ENCODE results near the gene USP36.

Gene USP36

GRCh38 chr17:78804777-78805176 lies 35.8 kb downstream of the USP36 start:
- H3K27me3 ChIP-seq (ENCODE audit: low read length) = no peaks in the 10 kb centered on the region
- H3K9ac ChIP-seq (ENCODE audit: low read length) = no peak overlapping the region
- H3K9me3 ChIP-seq (ENCODE audit: insufficient read depth, low read length) = no peaks in the 10 kb centered on the region
- no peaks in the 10 kb centered on the region for H3K9me2 ChIP-seq (replicated peaks; ENCODE audit: insufficient read depth, low read length)
- peaks cover 9% of the 10 kb centered on the region; the same call in 1 of the 2 replicates for H3K36me3 ChIP-seq (ENCODE audit: low read length)
- no peaks in the 10 kb centered on the region for H4K20me1 ChIP-seq (ENCODE audit: low read depth, low read length)
- H3K4me3 ChIP-seq (ENCODE audit: insufficient read depth, low read length, poor library complexity, severe bottlenecking) = no peak overlapping the region
- H3K79me2 ChIP-seq (ENCODE audit: insufficient read depth, low read length) = no peaks in the 10 kb centered on the region
- no peak overlapping the region for H3K27ac ChIP-seq (ENCODE audit: low read depth, low read length)
- H3K4me2 ChIP-seq (ENCODE audit: low read depth, low read length, poor library complexity, severe bottlenecking) = no peak overlapping the region
- H2AFZ ChIP-seq (ENCODE audit: low read depth, low read length, severe bottlenecking) = no peak overlapping the region
- H3F3A ChIP-seq (ENCODE audit: insufficient read depth) = no peaks in the 10 kb centered on the region
- TF ChIP-seq EZH2phosphoT487 (conservative IDR thresholded peaks at IDR 0.05; ENCODE audit: low read length) = no peak
- no peak for TF ChIP-seq CTCF (IDR thresholded peaks at IDR 0.05; ENCODE audit: insufficient read depth, low read length, poor library complexity, severe bottlenecking)

DNA sequence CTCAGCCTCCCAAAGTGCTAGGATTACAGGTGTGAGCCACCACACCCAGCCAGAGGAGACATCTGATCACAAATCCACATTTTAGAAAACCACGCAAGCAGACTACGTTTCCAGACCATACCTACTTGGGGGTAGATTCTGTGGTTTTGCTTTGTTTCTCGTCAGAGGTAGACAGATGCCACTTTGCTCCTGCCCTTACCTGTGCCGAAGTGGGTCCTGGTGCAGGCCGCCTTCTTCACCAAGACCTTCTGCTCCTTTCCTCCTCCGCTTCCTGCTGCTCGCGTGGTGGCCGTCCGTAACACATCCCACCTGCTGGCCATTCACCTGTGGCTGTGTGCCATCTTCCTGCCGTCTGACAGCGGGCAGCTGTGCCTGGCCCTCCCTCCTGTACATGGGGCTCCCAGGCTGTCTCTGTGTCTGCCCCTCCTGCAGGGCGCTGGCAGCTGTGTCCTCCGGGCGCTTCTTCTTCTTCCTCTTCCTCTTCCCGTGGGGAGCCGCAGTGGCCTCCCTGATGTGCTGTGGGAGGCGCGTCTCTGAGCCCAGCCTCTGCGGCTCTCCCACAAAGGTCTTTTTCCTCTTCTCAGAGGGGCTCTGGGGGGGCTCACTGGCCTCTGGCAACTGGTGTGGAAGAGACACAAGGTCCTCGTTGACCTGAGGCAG lies 37.3 kb downstream of the USP36 start:
- H3K79me2 ChIP-seq (ENCODE audit: insufficient read depth, low read length) = no peaks in the 10 kb centered on the region
- H3K9me3 ChIP-seq (ENCODE audit: insufficient read depth, low read length) = no peaks in the 10 kb centered on the region
- no peak for TF ChIP-seq EZH2phosphoT487 (conservative IDR thresholded peaks at IDR 0.05; ENCODE audit: low read length)
- no peak for TF ChIP-seq CTCF (IDR thresholded peaks at IDR 0.05; ENCODE audit: insufficient read depth, low read length, poor library complexity, severe bottlenecking)
- no peak overlapping the region for H3K4me2 ChIP-seq (ENCODE audit: low read depth, low read length, poor library complexity, severe bottlenecking)
- H3K27ac ChIP-seq (ENCODE audit: low read depth, low read length) = no peak overlapping the region
- H3K9me2 ChIP-seq (replicated peaks; ENCODE audit: insufficient read depth, low read length) = no peaks in the 10 kb centered on the region
- H3F3A ChIP-seq (ENCODE audit: insufficient read depth) = no peaks in the 10 kb centered on the region
- no peak overlapping the region for H2AFZ ChIP-seq (ENCODE audit: low read depth, low read length, severe bottlenecking)
- no peaks in the 10 kb centered on the region for H4K20me1 ChIP-seq (ENCODE audit: low read depth, low read length)
- H3K4me3 ChIP-seq (ENCODE audit: insufficient read depth, low read length, poor library complexity, severe bottlenecking) = no peak overlapping the region
- peaks cover 3% of the 10 kb centered on the region; the same call in 1 of the 2 replicates for H3K36me3 ChIP-seq (ENCODE audit: low read length)
- no peaks in the 10 kb centered on the region for H3K27me3 ChIP-seq (ENCODE audit: low read length)
- H3K9ac ChIP-seq (ENCODE audit: low read length) = no peak overlapping the region

DNA sequence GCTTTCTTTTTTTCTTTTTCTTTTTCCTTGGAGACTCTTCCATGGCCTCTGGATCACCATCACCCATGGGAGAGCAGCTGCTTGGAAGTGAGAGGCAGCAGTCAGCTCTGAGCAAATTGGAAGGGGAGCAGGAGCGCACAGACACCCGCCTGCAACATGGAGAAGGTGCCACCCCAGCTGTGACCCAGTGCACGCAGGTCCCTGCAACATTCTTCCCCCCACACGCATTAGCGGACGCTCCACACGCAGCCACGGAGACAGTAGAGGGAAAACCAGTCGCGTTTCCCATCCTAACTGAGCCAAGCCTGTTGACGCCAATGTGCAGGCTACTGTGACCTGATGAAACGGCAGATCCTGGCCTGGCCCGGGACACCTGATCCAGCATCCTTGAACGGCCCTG lies 38.2 kb downstream of the USP36 start:
- Histone ChIP-seq H4K20me1 (ENCODE audit: low read depth, low read length) (no peaks in the 10 kb centered on the region), H3K27me3 (ENCODE audit: low read length) (no peaks in the 10 kb centered on the region), H3F3A (ENCODE audit: insufficient read depth) (no peaks in the 10 kb centered on the region), H3K9me3 (ENCODE audit: insufficient read depth, low read length) (no peaks in the 10 kb centered on the region), H3K36me3 (ENCODE audit: low read length) (peaks cover 3% of the 10 kb centered on the region; the same call in 1 of the 2 replicates), H3K4me2 (ENCODE audit: low read depth, low read length, poor library complexity, severe bottlenecking) (no peak overlapping the region), H3K27ac (ENCODE audit: low read depth, low read length) (no peak overlapping the region), H2AFZ (ENCODE audit: low read depth, low read length, severe bottlenecking) (no peak overlapping the region), H3K4me3 (ENCODE audit: insufficient read depth, low read length, poor library complexity, severe bottlenecking) (no peak overlapping the region), H3K79me2 (ENCODE audit: insufficient read depth, low read length) (no peaks in the 10 kb centered on the region), H3K9me2 (replicated peaks; ENCODE audit: insufficient read depth, low read length) (no peaks in the 10 kb centered on the region), H3K9ac (ENCODE audit: low read length) (no peak overlapping the region)
- TF ChIP-seq EZH2phosphoT487 (conservative IDR thresholded peaks at IDR 0.05; ENCODE audit: low read length) (no peak), CTCF (IDR thresholded peaks at IDR 0.05; ENCODE audit: insufficient read depth, low read length, poor library complexity, severe bottlenecking) (no peak)

All from SU-DHL-6 (cell line).